ENCODE data around the gene MSI2.
"Not testable (repeated sequence)": the region's sequence is repeated elsewhere in the genome, so short reads cannot be mapped to it uniquely, and the experiment has no call there.

MSI2 gene

DNA sequence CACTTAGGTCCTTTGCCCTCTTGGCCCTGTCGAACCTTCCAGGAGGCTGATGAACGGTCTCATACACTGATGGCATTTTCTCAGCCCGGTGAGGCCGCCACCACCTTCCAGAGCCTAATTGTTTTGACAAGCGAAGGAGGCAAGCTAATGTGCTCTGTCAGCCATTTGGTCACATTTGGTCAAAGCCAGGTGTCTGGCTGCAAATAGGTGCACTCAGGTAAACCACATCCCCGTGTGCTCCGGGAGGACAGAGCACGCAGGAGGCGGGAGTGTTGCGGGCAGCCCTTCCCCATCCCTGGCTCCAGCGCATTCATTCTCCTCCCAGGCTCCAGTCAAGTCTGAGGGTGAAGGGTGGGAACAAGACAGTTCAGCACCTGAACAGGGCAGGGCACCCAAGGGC is 240.1 kb downstream of the MSI2 start:
- no peaks in the 10 kb centered on the region for H3K9me2 ChIP-seq (replicated peaks; ENCODE audit: low read depth, low read length)

DNA sequence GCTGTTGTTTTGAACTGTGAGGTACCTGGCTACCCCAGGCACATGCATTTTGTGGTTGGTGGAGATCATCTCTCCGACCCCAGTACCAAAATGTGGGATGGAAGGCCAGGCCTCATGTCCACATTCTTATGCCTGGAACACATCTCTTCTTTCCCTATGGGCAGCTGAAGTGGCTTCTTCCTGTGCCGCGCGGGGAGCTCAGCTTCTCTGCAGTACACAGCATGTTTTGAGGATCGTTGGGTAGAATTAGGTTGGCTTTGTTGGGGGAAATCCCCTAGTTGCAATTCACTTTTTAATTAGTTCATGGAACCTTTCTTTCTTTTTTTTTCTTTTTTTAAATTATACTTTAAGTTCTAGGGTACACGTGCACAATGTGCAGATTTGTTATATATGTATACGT is 242.1 kb downstream of the MSI2 start:
- H3K79me2 ChIP-seq (ENCODE audit: insufficient read depth, low read length) = peaks cover 97% of the 10 kb centered on the region
- H4K20me1 ChIP-seq (ENCODE audit: insufficient read depth, low read length, poor library complexity, severe bottlenecking) = peaks cover 41% of the 10 kb centered on the region
- no peaks in the 10 kb centered on the region for H3K27me3 ChIP-seq (ENCODE audit: insufficient read depth, low read length, poor library complexity, severe bottlenecking)
- H3K9me2 ChIP-seq (replicated peaks; ENCODE audit: low read depth, low read length) = no peaks in the 10 kb centered on the region
- H3K4me3 ChIP-seq (ENCODE audit: low read length, poor library complexity, severe bottlenecking) = no peak overlapping the region
- H2AFZ ChIP-seq (ENCODE audit: low read length) = no peak overlapping the region
- no peak for TF ChIP-seq EZH2phosphoT487 (IDR thresholded peaks at IDR 0.05; ENCODE audit: borderline replicate concordance)
- TF ChIP-seq, protein P1, sequence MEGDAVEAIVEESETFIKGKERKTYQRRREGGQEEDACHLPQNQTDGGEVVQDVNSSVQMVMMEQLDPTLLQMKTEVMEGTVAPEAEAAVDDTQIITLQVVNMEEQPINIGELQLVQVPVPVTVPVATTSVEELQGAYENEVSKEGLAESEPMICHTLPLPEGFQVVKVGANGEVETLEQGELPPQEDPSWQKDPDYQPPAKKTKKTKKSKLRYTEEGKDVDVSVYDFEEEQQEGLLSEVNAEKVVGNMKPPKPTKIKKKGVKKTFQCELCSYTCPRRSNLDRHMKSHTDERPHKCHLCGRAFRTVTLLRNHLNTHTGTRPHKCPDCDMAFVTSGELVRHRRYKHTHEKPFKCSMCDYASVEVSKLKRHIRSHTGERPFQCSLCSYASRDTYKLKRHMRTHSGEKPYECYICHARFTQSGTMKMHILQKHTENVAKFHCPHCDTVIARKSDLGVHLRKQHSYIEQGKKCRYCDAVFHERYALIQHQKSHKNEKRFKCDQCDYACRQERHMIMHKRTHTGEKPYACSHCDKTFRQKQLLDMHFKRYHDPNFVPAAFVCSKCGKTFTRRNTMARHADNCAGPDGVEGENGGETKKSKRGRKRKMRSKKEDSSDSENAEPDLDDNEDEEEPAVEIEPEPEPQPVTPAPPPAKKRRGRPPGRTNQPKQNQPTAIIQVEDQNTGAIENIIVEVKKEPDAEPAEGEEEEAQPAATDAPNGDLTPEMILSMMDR (conservative IDR thresholded peaks at IDR 0.05; ENCODE audit: low read length) = no peak
- no peak overlapping the region for H3K9ac ChIP-seq (ENCODE audit: low read depth, low read length, poor library complexity, severe bottlenecking)
- H3K4me1 ChIP-seq (ENCODE audit: insufficient read depth, low read length, poor library complexity, severe bottlenecking) = peaks cover 32% of the 10 kb centered on the region
- no peak overlapping the region for H3K4me2 ChIP-seq (ENCODE audit: low read depth, low read length, poor library complexity, severe bottlenecking)
- H3K9me3 ChIP-seq (ENCODE audit: insufficient read depth, low read depth, low read length) = no peaks in the 10 kb centered on the region
- no peaks in the 10 kb centered on the region for H3F3A ChIP-seq (ENCODE audit: low read depth)
- peaks cover 50% of the 10 kb centered on the region; the same call in 1 of the 2 replicates for H3K36me3 ChIP-seq (ENCODE audit: insufficient read depth, low read length)

More for the DNA sequence above, 240.1 kb downstream of the MSI2 start:
- Histone ChIP-seq H3K4me1 (ENCODE audit: insufficient read depth, low read length, poor library complexity, severe bottlenecking) (peaks cover 45% of the 10 kb centered on the region), H3K4me3 (ENCODE audit: low read length, poor library complexity, severe bottlenecking) (no peak overlapping the region), H4K20me1 (ENCODE audit: insufficient read depth, low read length, poor library complexity, severe bottlenecking) (peaks cover 36% of the 10 kb centered on the region), H3K36me3 (ENCODE audit: insufficient read depth, low read length) (peaks cover 58% of the 10 kb centered on the region; the same call in 1 of the 2 replicates), H3K79me2 (ENCODE audit: insufficient read depth, low read length) (peaks cover 98% of the 10 kb centered on the region), H3F3A (ENCODE audit: low read depth) (no peaks in the 10 kb centered on the region), H3K4me2 (ENCODE audit: low read depth, low read length, poor library complexity, severe bottlenecking) (no peak overlapping the region), H3K9ac (ENCODE audit: low read depth, low read length, poor library complexity, severe bottlenecking) (no peak overlapping the region), H3K27me3 (ENCODE audit: insufficient read depth, low read length, poor library complexity, severe bottlenecking) (no peaks in the 10 kb centered on the region), H3K9me3 (ENCODE audit: insufficient read depth, low read depth, low read length) (no peaks in the 10 kb centered on the region), H2AFZ (ENCODE audit: low read length) (no peak overlapping the region)
- TF ChIP-seq EZH2phosphoT487 (IDR thresholded peaks at IDR 0.05; ENCODE audit: borderline replicate concordance) = no peak
- TF ChIP-seq, protein P1 (conservative IDR thresholded peaks at IDR 0.05; ENCODE audit: low read length) = no peak

DNA sequence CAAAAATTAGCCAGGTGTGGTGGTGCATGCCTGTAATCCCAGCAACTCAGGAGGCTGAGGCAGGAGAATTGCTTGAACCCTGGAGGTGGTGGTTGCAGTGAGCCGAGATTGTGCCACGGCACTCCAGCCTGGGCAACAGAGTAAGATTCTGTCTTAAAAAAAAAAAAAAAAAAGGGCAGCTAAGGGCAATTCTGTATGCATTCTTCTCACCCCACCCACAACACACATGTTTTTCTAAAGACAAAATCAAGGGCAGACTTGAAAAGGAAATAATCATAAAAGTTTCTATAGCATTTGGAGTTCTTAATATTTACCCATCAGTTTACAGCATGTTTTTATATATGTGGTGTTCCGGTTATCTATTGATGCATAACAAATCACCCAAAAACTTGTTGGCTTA is 242.9 kb downstream of the MSI2 start:
- H3K4me1 ChIP-seq (ENCODE audit: insufficient read depth, low read length, poor library complexity, severe bottlenecking) = peaks cover 30% of the 10 kb centered on the region
- not testable (repeated sequence) for H3K4me3 ChIP-seq (ENCODE audit: low read length, poor library complexity, severe bottlenecking); H3K9me3 ChIP-seq (ENCODE audit: insufficient read depth, low read depth, low read length); H2AFZ ChIP-seq (ENCODE audit: low read length); H3K9me2 ChIP-seq (replicated peaks; ENCODE audit: low read depth, low read length); H3K4me2 ChIP-seq (ENCODE audit: low read depth, low read length, poor library complexity, severe bottlenecking); H3F3A ChIP-seq (ENCODE audit: low read depth); H3K9ac ChIP-seq (ENCODE audit: low read depth, low read length, poor library complexity, severe bottlenecking); H3K27me3 ChIP-seq (ENCODE audit: insufficient read depth, low read length, poor library complexity, severe bottlenecking)
- H3K36me3 ChIP-seq (ENCODE audit: insufficient read depth, low read length) = peaks cover 42% of the 10 kb centered on the region; the same call in 1 of the 2 replicates
- H4K20me1 ChIP-seq (ENCODE audit: insufficient read depth, low read length, poor library complexity, severe bottlenecking) = peaks cover 40% of the 10 kb centered on the region
- H3K79me2 ChIP-seq (ENCODE audit: insufficient read depth, low read length) = peaks cover 97% of the 10 kb centered on the region

DNA sequence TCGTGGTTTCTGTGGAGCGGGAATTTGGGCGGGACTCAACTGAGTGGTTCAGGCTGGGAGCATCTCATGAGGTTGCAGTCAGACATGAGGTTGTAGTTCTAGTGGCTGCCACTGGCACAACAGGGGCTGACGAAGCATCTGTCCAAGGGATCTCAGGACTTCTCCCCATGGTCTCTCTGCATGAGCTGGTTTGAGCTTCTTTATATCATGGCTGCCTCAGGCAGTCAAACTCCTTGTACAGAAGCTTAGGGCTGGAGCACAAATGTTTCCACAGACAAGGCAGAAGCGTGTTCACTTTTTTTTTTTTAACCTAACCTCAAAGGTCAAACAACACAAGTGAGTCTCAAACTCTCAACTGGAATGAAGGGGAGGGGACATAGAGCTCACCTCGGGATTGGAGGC is 243.3 kb downstream of the MSI2 start:
- TF ChIP-seq, protein P1 (conservative IDR thresholded peaks at IDR 0.05; ENCODE audit: low read length) = peak; percentile 30
- no peak for TF ChIP-seq EZH2phosphoT487 (IDR thresholded peaks at IDR 0.05; ENCODE audit: borderline replicate concordance)
- H3K27me3 ChIP-seq (ENCODE audit: insufficient read depth, low read length, poor library complexity, severe bottlenecking) = no peaks in the 10 kb centered on the region
- no peaks in the 10 kb centered on the region for H3K9me2 ChIP-seq (replicated peaks; ENCODE audit: low read depth, low read length)
- H4K20me1 ChIP-seq (ENCODE audit: insufficient read depth, low read length, poor library complexity, severe bottlenecking) = peaks cover 43% of the 10 kb centered on the region
- H3K4me1 ChIP-seq (ENCODE audit: insufficient read depth, low read length, poor library complexity, severe bottlenecking) = peaks cover 30% of the 10 kb centered on the region
- no peak overlapping the region for H2AFZ ChIP-seq (ENCODE audit: low read length)
- H3K36me3 ChIP-seq (ENCODE audit: insufficient read depth, low read length) = peaks cover 39% of the 10 kb centered on the region; the same call in 1 of the 2 replicates
- no peaks in the 10 kb centered on the region for H3K9me3 ChIP-seq (ENCODE audit: insufficient read depth, low read depth, low read length)
- peaks cover 97% of the 10 kb centered on the region for H3K79me2 ChIP-seq (ENCODE audit: insufficient read depth, low read length)
- no peak overlapping the region for H3K9ac ChIP-seq (ENCODE audit: low read depth, low read length, poor library complexity, severe bottlenecking)
- no peak overlapping the region for H3K4me3 ChIP-seq (ENCODE audit: low read length, poor library complexity, severe bottlenecking)
- H3K4me2 ChIP-seq (ENCODE audit: low read depth, low read length, poor library complexity, severe bottlenecking) = no peak overlapping the region
- H3F3A ChIP-seq (ENCODE audit: low read depth) = no peaks in the 10 kb centered on the region
